GM12875 (cell line): ENCODE measurements around the gene ULBP1.
"Not testable (repeated sequence)": the region's sequence is repeated elsewhere in the genome, so short reads cannot be mapped to it uniquely, and the experiment has no call there.

Experiments used
- H3K4me3 ChIP-seq: one replicate; pipeline ENCODE4 v1.5.1; 2011; ENCODE audit warnings: low read depth, low read length, control low read depth
- CTCF ChIP-seq: IDR thresholded peaks from 2 replicates; pipeline ENCODE4 v1.5.1; 2011; ENCODE audit warnings: low read depth, mild to moderate bottlenecking, control low read depth, inconsistent platforms, low read length, moderate library complexity, borderline replicate concordance; ENCODE audit not compliant: insufficient read depth

ULBP1 gene

GRCh38 chr6:149991838-149992237, 28.1 kb downstream of the ULBP1 start:
- no peak for TF ChIP-seq CTCF
- H3K4me3 ChIP-seq: no peak overlapping the region

GRCh38 chr6:149995235-149995750, 31.6 kb downstream of the ULBP1 start:
- TF ChIP-seq CTCF: no peak
- H3K4me3 ChIP-seq: no peak overlapping the region

- no peak overlapping the region for H3K4me3 ChIP-seq
These were observed 32.2 kb downstream of the ULBP1 start for GRCh38 chr6:149995971-149996370.

GRCh38 chr6:149999636-150000035, 35.9 kb downstream of the ULBP1 start:
- H3K4me3 ChIP-seq: no peak overlapping the region
- TF ChIP-seq CTCF: no peak

More at GRCh38 chr6:149995971-149996370, 32.2 kb downstream of the ULBP1 start:
- no peak for TF ChIP-seq CTCF

DNA sequence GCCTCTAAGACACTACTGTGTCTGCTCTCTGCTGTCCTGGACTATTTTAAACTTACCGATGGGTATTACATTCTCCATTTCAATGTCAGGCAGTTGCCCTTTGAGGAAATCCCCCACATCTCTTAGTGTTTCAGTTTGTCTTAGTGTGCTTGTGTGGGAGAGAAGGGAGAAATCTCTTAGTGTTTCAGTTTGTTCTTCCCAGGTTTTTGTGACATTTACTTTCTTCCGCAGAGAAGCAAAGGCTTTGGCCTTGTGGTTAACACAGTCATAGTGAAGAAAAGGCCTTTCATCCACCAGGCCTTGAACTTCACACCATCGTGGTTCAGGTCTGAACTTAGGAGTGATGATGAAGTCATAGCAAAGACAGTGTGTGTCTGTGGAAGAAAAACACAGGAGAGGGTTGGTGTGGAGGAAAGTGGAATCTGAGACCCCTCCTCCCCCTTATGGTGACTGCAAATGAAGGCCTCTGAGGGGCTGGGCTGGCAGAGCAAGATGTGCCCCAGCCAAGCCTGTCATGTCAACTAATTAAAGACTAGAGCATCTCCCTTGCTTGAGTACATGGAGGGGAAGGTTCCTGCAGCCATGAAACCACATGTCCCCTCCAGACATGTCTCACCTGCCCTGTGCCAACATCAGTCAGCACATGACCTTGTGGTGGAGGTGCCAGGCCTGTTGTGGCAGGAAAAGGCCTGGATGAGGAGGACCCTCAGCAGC, 37.7 kb downstream of the ULBP1 start:
- TF ChIP-seq CTCF: no peak
- no peak overlapping the region for H3K4me3 ChIP-seq

DNA sequence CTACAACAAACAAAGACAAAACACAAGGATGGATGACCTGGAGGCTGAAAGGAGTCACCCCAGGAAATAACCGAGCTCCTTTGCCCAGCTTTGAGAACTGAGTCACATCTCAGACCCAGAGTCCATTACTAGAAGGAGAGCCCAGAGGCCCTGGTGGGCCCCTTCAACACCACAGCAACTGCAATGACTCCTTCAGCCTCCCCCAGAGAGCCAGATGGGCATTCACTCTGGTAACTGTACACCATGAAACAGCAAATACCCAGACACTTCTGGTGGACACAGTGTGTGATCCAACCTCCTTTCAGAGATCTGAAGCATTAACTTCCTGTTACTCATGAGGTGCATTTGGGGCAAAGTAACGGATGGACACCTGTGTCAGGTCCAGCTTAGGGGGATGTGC, 39.0 kb downstream of the ULBP1 start:
- TF ChIP-seq CTCF: no peak
- no peak overlapping the region for H3K4me3 ChIP-seq

GRCh38 chr6:150003599-150003998, 39.9 kb downstream of the ULBP1 start:
- H3K4me3 ChIP-seq: not testable (repeated sequence)
